Peyer's patch (tissue), 4 donors: ENCODE results near the gene ADK. TPM values are rescaled to one million over a fixed set of nuclear protein-coding genes. Genes with fewer than 3 reads are reported as not detected.

Experiments
- DNase-seq, 3 donors: peaks; one replicate each; pipeline ENCODE4 v3.0.0-alpha.2; 2017 to 2019
- H3K27ac ChIP-seq, 4 donors: fragments of 200-600 bp; sonication (generic); one replicate each; pipeline ENCODE4 v1.5.1; 2016 to 2019
- H3K27me3 ChIP-seq, 2 donors: fragments of 200-600 bp; sonication (generic); one replicate each; pipeline ENCODE4 v1.5.1; 2019
- H3K36me3 ChIP-seq, 3 donors: fragments of 200-600 bp; sonication (generic); one replicate each; pipeline ENCODE4 v1.5.1; 2016 to 2019
- H3K4me1 ChIP-seq, 4 donors: fragments of 200-600 bp; sonication (generic); one replicate each; pipeline ENCODE4 v1.5.1; 2016 to 2019
- H3K4me3 ChIP-seq, 4 donors: fragments of 200-600 bp; sonication (generic); 1 replicate in 3 of 4; 2 replicates in 1 of 4; pipeline ENCODE4 v1.5.1; 2016 to 2019; ENCODE audit warnings: mild to moderate bottlenecking in 1 of 4
- H3K9me3 ChIP-seq, 4 donors: fragments of 200-600 bp; sonication (generic); one replicate each; pipeline ENCODE4 v1.5.1; 2016 to 2019; ENCODE audit warnings: mild to moderate bottlenecking in 1 of 4
- CTCF ChIP-seq, 6 experiments: fragments of 450-650 bp in 4 of 6; fragments of 200-600 bp in 2 of 6; sonication (generic) in 1 of 6; IDR thresholded peaks; one replicate each; pipeline ENCODE4 v1.5.1; 2017 to 2019; ENCODE audit warnings: antibody characterized with exemption in 6 of 6, mild to moderate bottlenecking in 3 of 6, moderate library complexity in 1 of 6
- POLR2A ChIP-seq, 2 donors: fragments of 450-650 bp; IDR thresholded peaks; one replicate each; pipeline ENCODE4 v1.5.1; 2017; ENCODE audit warnings: antibody characterized with exemption in 2 of 2, mild to moderate bottlenecking in 2 of 2, moderate library complexity in 2 of 2
- total RNA-seq, 4 donors: library from RNA; depleted of rRNA; stranded (reverse); fragments of >200 nt; gene quantifications; one replicate each; pipeline ENCODE4 v1.1.0, GENCODE V29; 2016

Gene ADK
- total RNA-seq, 4 donors from 2014 or later = 7.4 to 50.3 (median 14.3) TPM

- Histone ChIP-seq H3K27me3 (no peaks in the 10 kb centered on the region), H3K36me3 (no peaks in the 10 kb centered on the region), H3K27ac (peak overlapping the region in 2 of 4 donors; percentile 11 to 46), H3K4me3 (no peak overlapping the region), H3K9me3 (no peaks in the 10 kb centered on the region), H3K4me1 (peaks cover 0 to 5% (median 0%) of the 10 kb centered on the region in 4 donors)
- TF ChIP-seq POLR2A (IDR thresholded peaks at IDR 0.05) = no peak
- TF ChIP-seq CTCF (IDR thresholded peaks at IDR 0.05) = peak in 4 of 6 experiments; percentile 2 to 38 (median 33)
- DNase-seq = peak in 2 of 3 donors; percentile 66 to 81
These were observed 588.1 kb downstream of the ADK start for GRCh38 chr10:74738985-74739567.

GRCh38 chr10:74743401-74743800 is 592.4 kb downstream of the ADK start:
- H3K4me3 ChIP-seq = no peak overlapping the region
- TF ChIP-seq CTCF (IDR thresholded peaks at IDR 0.05) = no peak
- no peak for TF ChIP-seq POLR2A (IDR thresholded peaks at IDR 0.05)
- H3K36me3 ChIP-seq = no peaks in the 10 kb centered on the region
- H3K4me1 ChIP-seq = peaks cover 0 to 4% (median 0%) of the 10 kb centered on the region in 4 donors
- no peaks in the 10 kb centered on the region for H3K9me3 ChIP-seq
- no peaks in the 10 kb centered on the region for H3K27me3 ChIP-seq
- no peak overlapping the region for H3K27ac ChIP-seq
- DNase-seq = no peak

- TF ChIP-seq POLR2A (IDR thresholded peaks at IDR 0.05) (no peak), CTCF (IDR thresholded peaks at IDR 0.05) (no peak)
- no peak for DNase-seq
- no peak overlapping the region for H3K4me3 ChIP-seq
- no peak overlapping the region for H3K27ac ChIP-seq
- H3K27me3 ChIP-seq = no peaks in the 10 kb centered on the region
- H3K36me3 ChIP-seq = no peaks in the 10 kb centered on the region
- no peaks in the 10 kb centered on the region for H3K9me3 ChIP-seq
- no peaks in the 10 kb centered on the region for H3K4me1 ChIP-seq
These were observed 594.4 kb downstream of the ADK start for GRCh38 chr10:74745449-74745848.

- H3K9me3 ChIP-seq = no peaks in the 10 kb centered on the region
- no peak overlapping the region for H3K27ac ChIP-seq
- no peaks in the 10 kb centered on the region for H3K36me3 ChIP-seq
- H3K4me1 ChIP-seq = no peaks in the 10 kb centered on the region
- no peak overlapping the region for H3K4me3 ChIP-seq
- no peak for DNase-seq
- H3K27me3 ChIP-seq = no peaks in the 10 kb centered on the region
- TF ChIP-seq CTCF (IDR thresholded peaks at IDR 0.05) (no peak), POLR2A (IDR thresholded peaks at IDR 0.05) (no peak)
These were observed 595.8 kb downstream of the ADK start for GRCh38 chr10:74746813-74747212.

GRCh38 chr10:74748468-74749031 is 597.5 kb downstream of the ADK start:
- no peak overlapping the region for H3K27ac ChIP-seq
- no peak overlapping the region for H3K4me3 ChIP-seq
- no peaks in the 10 kb centered on the region for H3K36me3 ChIP-seq
- no peaks in the 10 kb centered on the region for H3K27me3 ChIP-seq
- DNase-seq = no peak
- TF ChIP-seq POLR2A (IDR thresholded peaks at IDR 0.05) = no peak
- H3K9me3 ChIP-seq = no peaks in the 10 kb centered on the region
- no peaks in the 10 kb centered on the region for H3K4me1 ChIP-seq

- H3K27me3 ChIP-seq = no peaks in the 10 kb centered on the region
- no peaks in the 10 kb centered on the region for H3K36me3 ChIP-seq
- H3K9me3 ChIP-seq = no peaks in the 10 kb centered on the region
- TF ChIP-seq POLR2A (IDR thresholded peaks at IDR 0.05) = no peak
- peak in 1 of 3 donors; percentile 45 for DNase-seq
- no peak overlapping the region for H3K27ac ChIP-seq
- H3K4me3 ChIP-seq = no peak overlapping the region
- no peaks in the 10 kb centered on the region for H3K4me1 ChIP-seq
These were observed 599.8 kb downstream of the ADK start for GRCh38 chr10:74750848-74751274.
